ENCODE data around the gene CELF4.
A peak's percentile ranks its signal among the peaks of the same experiment; 100 is the strongest.

Gene CELF4

GRCh38 chr18:37520508-37520907 lies 45.1 kb downstream of the CELF4 start:
- no peak for DNase-seq

- DNase-seq, result no peak
Observed at GRCh38 chr18:37519510-37520135, 46.0 kb downstream of the CELF4 start.

GRCh38 chr18:37516361-37516853 lies 49.2 kb downstream of the CELF4 start:
- DNase-seq, result no peak

- no peak for DNase-seq
Observed at GRCh38 chr18:37514953-37515352, 50.6 kb downstream of the CELF4 start.

GRCh38 chr18:37512400-37512799 lies 53.2 kb downstream of the CELF4 start:
- DNase-seq, result no peak

GRCh38 chr18:37511721-37512298 lies 53.8 kb downstream of the CELF4 start:
- no peak for DNase-seq

GRCh38 chr18:37509600-37509999 lies 56.0 kb downstream of the CELF4 start:
- DNase-seq, result no peak

GRCh38 chr18:37508207-37508606 lies 57.4 kb downstream of the CELF4 start:
- DNase-seq, result no peak

- no peak for DNase-seq
Observed at GRCh38 chr18:37507239-37507638, 58.4 kb downstream of the CELF4 start.

GRCh38 chr18:37506001-37506400 lies 59.6 kb downstream of the CELF4 start:
- DNase-seq, result no peak

- no peak for DNase-seq
Observed at GRCh38 chr18:37505321-37505720, 60.3 kb downstream of the CELF4 start.

- no peak for DNase-seq
Observed at GRCh38 chr18:37502601-37503000, 63.0 kb downstream of the CELF4 start.

- peak; percentile 69 for DNase-seq
Observed at GRCh38 chr18:37502036-37502435, 63.6 kb downstream of the CELF4 start.

- no peak for DNase-seq
Observed at GRCh38 chr18:37501136-37501535, 64.5 kb downstream of the CELF4 start.

GRCh38 chr18:37499913-37500312 lies 65.7 kb downstream of the CELF4 start:
- no peak for DNase-seq

GRCh38 chr18:37499044-37499443 lies 66.6 kb downstream of the CELF4 start:
- DNase-seq, result no peak

GRCh38 chr18:37497853-37498518 lies 67.6 kb downstream of the CELF4 start:
- DNase-seq, result no peak

GRCh38 chr18:37496568-37496967 lies 69.0 kb downstream of the CELF4 start:
- no peak for DNase-seq

- no peak for DNase-seq
Observed at GRCh38 chr18:37495354-37495753, 70.2 kb downstream of the CELF4 start.

- no peak for DNase-seq
Observed at GRCh38 chr18:37494406-37494805, 71.2 kb downstream of the CELF4 start.

- no peak for DNase-seq
Observed at GRCh38 chr18:37493352-37493935, 72.2 kb downstream of the CELF4 start.

- no peak for DNase-seq
Observed at GRCh38 chr18:37492952-37493351, 72.6 kb downstream of the CELF4 start.

GRCh38 chr18:37491526-37491925 lies 74.1 kb downstream of the CELF4 start:
- no peak for DNase-seq

GRCh38 chr18:37489998-37490397 lies 75.6 kb downstream of the CELF4 start:
- no peak for DNase-seq

All from right forelimb (tissue), 1 donor.